ENCODE measurements around the gene KCNIP4. TPM values are rescaled to one million over a fixed set of nuclear protein-coding genes. Genes with fewer than 3 reads are reported as not detected.

The KCNIP4 gene
- total RNA-seq, 4 donors from 2014 or later = 0.19 to 0.50 (median 0.34) TPM; not detected in 1

- no peak for DNase-seq (ENCODE audit: extremely low spot score)
- Histone ChIP-seq H3K27ac (replicated peaks in 1 of 4) (no peak overlapping the region), H3K9me3 (no peaks in the 10 kb centered on the region), H3K36me3 (no peaks in the 10 kb centered on the region), H3K27me3 (no peaks in the 10 kb centered on the region), H3K4me1 (no peaks in the 10 kb centered on the region), H3K4me3 (no peak overlapping the region)
- TF ChIP-seq POLR2A (IDR thresholded peaks at IDR 0.05; ENCODE audit: low read depth) (no peak), POLR2AphosphoS5 (IDR thresholded peaks at IDR 0.05) (no peak)
- WGBS = 45% methylated on average over 3 of the region's 3 CpGs
- intact Hi-C loops (cut with DNase I) = no loop called here
These were observed 906.9 kb downstream of the KCNIP4 start for GRCh38 chr4:21041708-21042107.

GRCh38 chr4:21034728-21035127, 913.8 kb downstream of the KCNIP4 start:
- Histone ChIP-seq H3K27me3 (no peaks in the 10 kb centered on the region), H3K4me3 (no peak overlapping the region), H3K4me1 (no peaks in the 10 kb centered on the region), H3K27ac (replicated peaks in 1 of 4) (no peak overlapping the region), H3K9me3 (no peaks in the 10 kb centered on the region), H3K36me3 (no peaks in the 10 kb centered on the region)
- no peak for DNase-seq (ENCODE audit: extremely low spot score)
- WGBS = 81% methylated on average over 5 of the region's 5 CpGs
- no peak for TF ChIP-seq POLR2A (IDR thresholded peaks at IDR 0.05; ENCODE audit: low read depth)
- no peak for TF ChIP-seq POLR2AphosphoS5 (IDR thresholded peaks at IDR 0.05)
- intact Hi-C loops (cut with DNase I) = no loop called here

- Histone ChIP-seq H3K4me1 (no peaks in the 10 kb centered on the region), H3K9me3 (no peaks in the 10 kb centered on the region), H3K27me3 (no peaks in the 10 kb centered on the region), H3K36me3 (no peaks in the 10 kb centered on the region), H3K4me3 (no peak overlapping the region), H3K27ac (replicated peaks in 1 of 4) (no peak overlapping the region)
- TF ChIP-seq CTCF (IDR thresholded peaks at IDR 0.05) (no peak), POLR2A (IDR thresholded peaks at IDR 0.05; ENCODE audit: low read depth) (no peak), POLR2AphosphoS5 (IDR thresholded peaks at IDR 0.05) (no peak), EP300 (IDR thresholded peaks at IDR 0.05) (no peak)
- WGBS = 94% methylated on average over 3 of the region's 3 CpGs
- no peak for DNase-seq (ENCODE audit: extremely low spot score)
- intact Hi-C loops (cut with DNase I) = no loop called here
These were observed 916.4 kb downstream of the KCNIP4 start for GRCh38 chr4:21032089-21032645.

- no peaks in the 10 kb centered on the region for H3K4me1 ChIP-seq
- WGBS = 58% methylated on average over 2 of the region's 2 CpGs
- TF ChIP-seq POLR2A (IDR thresholded peaks at IDR 0.05; ENCODE audit: low read depth) (no peak), EP300 (IDR thresholded peaks at IDR 0.05) (no peak), POLR2AphosphoS5 (IDR thresholded peaks at IDR 0.05) (no peak), CTCF (IDR thresholded peaks at IDR 0.05) (no peak)
- intact Hi-C loops (cut with DNase I) = no loop called here
- no peak overlapping the region for H3K4me3 ChIP-seq
- no peak for DNase-seq (ENCODE audit: extremely low spot score)
- H3K36me3 ChIP-seq = no peaks in the 10 kb centered on the region
- H3K27me3 ChIP-seq = no peaks in the 10 kb centered on the region
- H3K9me3 ChIP-seq = peaks cover 0 to 4% (median 0%) of the 10 kb centered on the region in 4 donors
- H3K27ac ChIP-seq (replicated peaks in 1 of 4) = no peak overlapping the region
These were observed 929.8 kb downstream of the KCNIP4 start for GRCh38 chr4:21018817-21019216.

- Histone ChIP-seq H3K27ac (replicated peaks in 1 of 4) (no peak overlapping the region), H3K4me3 (no peak overlapping the region), H3K27me3 (no peaks in the 10 kb centered on the region), H3K4me1 (no peaks in the 10 kb centered on the region), H3K9me3 (no peaks in the 10 kb centered on the region), H3K36me3 (no peaks in the 10 kb centered on the region)
- intact Hi-C loops (cut with DNase I) = no loop called here
- 90% methylated on average over 1 of the region's 1 CpG for WGBS
- TF ChIP-seq POLR2AphosphoS5 (IDR thresholded peaks at IDR 0.05) = no peak
- no peak for TF ChIP-seq POLR2A (IDR thresholded peaks at IDR 0.05; ENCODE audit: low read depth)
- no peak for TF ChIP-seq CTCF (IDR thresholded peaks at IDR 0.05)
- no peak for TF ChIP-seq EP300 (IDR thresholded peaks at IDR 0.05)
- DNase-seq (ENCODE audit: extremely low spot score) = no peak
These were observed 935.1 kb downstream of the KCNIP4 start for GRCh38 chr4:21013501-21013900.

- Histone ChIP-seq H3K27ac (replicated peaks in 1 of 4) (no peak overlapping the region), H3K4me1 (no peaks in the 10 kb centered on the region), H3K27me3 (no peaks in the 10 kb centered on the region), H3K9me3 (no peaks in the 10 kb centered on the region), H3K4me3 (no peak overlapping the region), H3K36me3 (no peaks in the 10 kb centered on the region)
- intact Hi-C loops (cut with DNase I) = no loop called here
- 67% methylated on average over 3 of the region's 3 CpGs for WGBS
- DNase-seq (ENCODE audit: extremely low spot score) = no peak
- no peak for TF ChIP-seq EP300 (IDR thresholded peaks at IDR 0.05)
These were observed 935.7 kb downstream of the KCNIP4 start for GRCh38 chr4:21012851-21013331.

Measured in esophagus muscularis mucosa (tissue), 4 donors.